ENCODE data around the gene SALL4. TPM values are rescaled to one million over a fixed set of nuclear protein-coding genes. Genes with fewer than 3 reads are reported as not detected.

SALL4 gene
- total and polyA plus RNA-seq, 4 donors: 0.16 to 3.6 (median 1.4) TPM

DNA sequence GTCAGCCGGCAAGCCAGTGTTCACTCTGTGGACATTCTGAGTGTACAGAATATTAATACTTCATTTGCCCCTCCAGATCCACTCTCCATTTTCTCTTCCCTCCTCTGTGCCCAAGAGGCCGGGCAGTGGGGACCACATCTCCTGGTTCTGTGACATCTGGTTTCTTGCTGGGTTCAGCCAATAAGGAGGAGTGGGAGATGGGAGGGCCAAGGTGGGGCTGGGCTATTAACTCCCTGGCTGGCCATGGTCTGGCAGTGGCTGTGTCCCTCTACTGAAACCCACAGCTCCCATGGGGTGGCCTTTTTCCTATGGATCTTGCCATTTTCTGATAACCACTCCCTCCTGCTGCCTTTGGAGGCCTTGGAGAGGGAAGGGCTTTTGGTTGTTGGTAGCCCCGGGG lies 30.0 kb upstream of the SALL4 start (continued):
- TF ChIP-seq, protein P1, sequence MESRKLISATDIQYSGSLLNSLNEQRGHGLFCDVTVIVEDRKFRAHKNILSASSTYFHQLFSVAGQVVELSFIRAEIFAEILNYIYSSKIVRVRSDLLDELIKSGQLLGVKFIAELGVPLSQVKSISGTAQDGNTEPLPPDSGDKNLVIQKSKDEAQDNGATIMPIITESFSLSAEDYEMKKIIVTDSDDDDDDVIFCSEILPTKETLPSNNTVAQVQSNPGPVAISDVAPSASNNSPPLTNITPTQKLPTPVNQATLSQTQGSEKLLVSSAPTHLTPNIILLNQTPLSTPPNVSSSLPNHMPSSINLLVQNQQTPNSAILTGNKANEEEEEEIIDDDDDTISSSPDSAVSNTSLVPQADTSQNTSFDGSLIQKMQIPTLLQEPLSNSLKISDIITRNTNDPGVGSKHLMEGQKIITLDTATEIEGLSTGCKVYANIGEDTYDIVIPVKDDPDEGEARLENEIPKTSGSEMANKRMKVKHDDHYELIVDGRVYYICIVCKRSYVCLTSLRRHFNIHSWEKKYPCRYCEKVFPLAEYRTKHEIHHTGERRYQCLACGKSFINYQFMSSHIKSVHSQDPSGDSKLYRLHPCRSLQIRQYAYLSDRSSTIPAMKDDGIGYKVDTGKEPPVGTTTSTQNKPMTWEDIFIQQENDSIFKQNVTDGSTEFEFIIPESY (IDR thresholded peaks at IDR 0.05): no peak
- TF ChIP-seq, protein P2, sequence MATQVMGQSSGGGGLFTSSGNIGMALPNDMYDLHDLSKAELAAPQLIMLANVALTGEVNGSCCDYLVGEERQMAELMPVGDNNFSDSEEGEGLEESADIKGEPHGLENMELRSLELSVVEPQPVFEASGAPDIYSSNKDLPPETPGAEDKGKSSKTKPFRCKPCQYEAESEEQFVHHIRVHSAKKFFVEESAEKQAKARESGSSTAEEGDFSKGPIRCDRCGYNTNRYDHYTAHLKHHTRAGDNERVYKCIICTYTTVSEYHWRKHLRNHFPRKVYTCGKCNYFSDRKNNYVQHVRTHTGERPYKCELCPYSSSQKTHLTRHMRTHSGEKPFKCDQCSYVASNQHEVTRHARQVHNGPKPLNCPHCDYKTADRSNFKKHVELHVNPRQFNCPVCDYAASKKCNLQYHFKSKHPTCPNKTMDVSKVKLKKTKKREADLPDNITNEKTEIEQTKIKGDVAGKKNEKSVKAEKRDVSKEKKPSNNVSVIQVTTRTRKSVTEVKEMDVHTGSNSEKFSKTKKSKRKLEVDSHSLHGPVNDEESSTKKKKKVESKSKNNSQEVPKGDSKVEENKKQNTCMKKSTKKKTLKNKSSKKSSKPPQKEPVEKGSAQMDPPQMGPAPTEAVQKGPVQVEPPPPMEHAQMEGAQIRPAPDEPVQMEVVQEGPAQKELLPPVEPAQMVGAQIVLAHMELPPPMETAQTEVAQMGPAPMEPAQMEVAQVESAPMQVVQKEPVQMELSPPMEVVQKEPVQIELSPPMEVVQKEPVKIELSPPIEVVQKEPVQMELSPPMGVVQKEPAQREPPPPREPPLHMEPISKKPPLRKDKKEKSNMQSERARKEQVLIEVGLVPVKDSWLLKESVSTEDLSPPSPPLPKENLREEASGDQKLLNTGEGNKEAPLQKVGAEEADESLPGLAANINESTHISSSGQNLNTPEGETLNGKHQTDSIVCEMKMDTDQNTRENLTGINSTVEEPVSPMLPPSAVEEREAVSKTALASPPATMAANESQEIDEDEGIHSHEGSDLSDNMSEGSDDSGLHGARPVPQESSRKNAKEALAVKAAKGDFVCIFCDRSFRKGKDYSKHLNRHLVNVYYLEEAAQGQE (IDR thresholded peaks at IDR 0.05): no peak
- no peak for TF ChIP-seq RXRA (IDR thresholded peaks at IDR 0.05)
- TF ChIP-seq EGR1 (IDR thresholded peaks at IDR 0.05; ENCODE audit: low read depth in 2 of 2): no peak
- TF ChIP-seq, protein P3, sequence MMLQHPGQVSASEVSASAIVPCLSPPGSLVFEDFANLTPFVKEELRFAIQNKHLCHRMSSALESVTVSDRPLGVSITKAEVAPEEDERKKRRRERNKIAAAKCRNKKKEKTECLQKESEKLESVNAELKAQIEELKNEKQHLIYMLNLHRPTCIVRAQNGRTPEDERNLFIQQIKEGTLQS (IDR thresholded peaks at IDR 0.05): no peak

DNA sequence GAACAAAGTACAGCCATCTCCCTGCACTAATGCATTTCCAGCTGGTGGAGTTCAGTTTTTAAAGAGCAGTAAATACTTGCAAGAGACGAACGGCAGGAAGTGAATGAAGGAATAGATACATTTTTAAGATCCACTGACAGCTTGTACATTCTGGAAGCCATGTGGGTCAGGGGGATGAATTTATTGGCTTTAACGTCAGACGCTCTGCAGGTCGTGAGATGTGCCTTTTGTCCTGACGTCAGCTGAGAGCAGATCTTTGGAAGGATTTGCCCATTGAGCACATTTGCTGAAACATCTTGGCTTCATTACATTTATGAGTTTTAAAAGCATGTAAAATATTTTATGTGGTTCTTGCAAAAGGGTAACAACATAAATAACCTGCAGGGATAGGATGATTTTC lies 29.5 kb upstream of the SALL4 start:
- DNase-seq (ENCODE audit: low spot score): no peak
- TF ChIP-seq SP1 (IDR thresholded peaks at IDR 0.05): no peak
- no peak for TF ChIP-seq TAF1 (conservative IDR thresholded peaks at IDR 0.05)
- TF ChIP-seq, protein P4, sequence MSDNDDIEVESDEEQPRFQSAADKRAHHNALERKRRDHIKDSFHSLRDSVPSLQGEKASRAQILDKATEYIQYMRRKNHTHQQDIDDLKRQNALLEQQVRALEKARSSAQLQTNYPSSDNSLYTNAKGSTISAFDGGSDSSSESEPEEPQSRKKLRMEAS (IDR thresholded peaks at IDR 0.05): no peak
- no peak for TF ChIP-seq YY1 (IDR thresholded peaks at IDR 0.05)
- no peak for TF ChIP-seq NR2F2 (IDR thresholded peaks at IDR 0.05)
- no peak for TF ChIP-seq GABPA (IDR thresholded peaks at IDR 0.05 in 1 of 2, conservative IDR thresholded peaks at IDR 0.05 in 1 of 2)
- Histone ChIP-seq H3K4me3 (ENCODE audit: low read depth in 1 of 3, low read length in 3 of 3) (no peak overlapping the region), H3K27ac (ENCODE audit: low read depth in 1 of 2, low read length in 2 of 2) (no peak overlapping the region), H3K9me3 (ENCODE audit: control insufficient read depth in 4 of 4, low read length in 3 of 4) (no peaks in the 10 kb centered on the region), H3K36me3 (ENCODE audit: control insufficient read depth in 4 of 4, insufficient read depth in 3 of 4, low read depth in 1 of 4, low read length in 3 of 4) (no peaks in the 10 kb centered on the region), H3K9ac (ENCODE audit: low read depth in 1 of 2, low read length in 2 of 2) (no peak overlapping the region), H3K4me1 (ENCODE audit: control insufficient read depth in 4 of 4, insufficient read depth in 4 of 4, low read length in 3 of 4) (no peaks in the 10 kb centered on the region), H3K27me3 (ENCODE audit: control insufficient read depth in 4 of 4, insufficient read depth in 4 of 4, low read length in 3 of 4) (no peaks in the 10 kb centered on the region)
- 76% methylated on average over 6 of the region's 6 CpGs for WGBS

DNA sequence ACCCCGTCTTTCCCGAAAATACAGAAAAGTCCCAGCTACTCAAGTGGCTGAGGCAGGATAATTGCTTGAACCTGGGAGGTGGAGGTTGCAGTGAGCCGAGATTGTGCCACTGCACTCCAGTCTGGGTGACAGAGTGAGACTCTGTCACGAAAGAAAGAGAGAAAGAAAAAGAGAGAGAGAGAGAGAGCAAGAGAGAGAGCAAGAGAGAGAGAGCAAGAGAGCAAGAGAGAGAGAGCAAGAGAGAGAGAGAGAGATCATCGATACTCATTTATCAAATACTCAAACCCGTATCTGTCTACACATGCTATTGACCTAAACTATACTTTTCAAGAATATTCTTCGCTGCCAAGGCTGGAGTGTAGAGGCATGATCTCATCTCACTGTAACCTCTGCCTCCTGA lies 28.2 kb upstream of the SALL4 start:
- Histone ChIP-seq H3K4me1 (ENCODE audit: control insufficient read depth in 4 of 4, insufficient read depth in 4 of 4, low read length in 3 of 4) (no peaks in the 10 kb centered on the region), H3K9ac (ENCODE audit: low read depth in 1 of 2, low read length in 2 of 2) (no peak overlapping the region), H3K36me3 (ENCODE audit: control insufficient read depth in 4 of 4, insufficient read depth in 3 of 4, low read depth in 1 of 4, low read length in 3 of 4) (no peaks in the 10 kb centered on the region), H3K27ac (ENCODE audit: low read depth in 1 of 2, low read length in 2 of 2) (no peak overlapping the region), H3K27me3 (ENCODE audit: control insufficient read depth in 4 of 4, insufficient read depth in 4 of 4, low read length in 3 of 4) (no peaks in the 10 kb centered on the region), H3K4me3 (ENCODE audit: low read depth in 1 of 3, low read length in 3 of 3) (no peak overlapping the region), H3K9me3 (ENCODE audit: control insufficient read depth in 4 of 4, low read length in 3 of 4) (no peaks in the 10 kb centered on the region)
- no peak for TF ChIP-seq SP1 (IDR thresholded peaks at IDR 0.05)
- TF ChIP-seq EGR1 (IDR thresholded peaks at IDR 0.05; ENCODE audit: low read depth in 2 of 2): no peak
- TF ChIP-seq YY1 (IDR thresholded peaks at IDR 0.05): no peak
- TF ChIP-seq, protein P3 (IDR thresholded peaks at IDR 0.05): no peak
- TF ChIP-seq, protein P1 (IDR thresholded peaks at IDR 0.05): no peak
- TF ChIP-seq HNF4A (conservative IDR thresholded peaks at IDR 0.05): no peak
- no peak for TF ChIP-seq HNF4G (IDR thresholded peaks at IDR 0.05)
- no peak for TF ChIP-seq RAD21 (IDR thresholded peaks at IDR 0.05)
- TF ChIP-seq JUND (IDR thresholded peaks at IDR 0.05): no peak
- no peak for TF ChIP-seq GABPA (IDR thresholded peaks at IDR 0.05 in 1 of 2, conservative IDR thresholded peaks at IDR 0.05 in 1 of 2)
- no peak for TF ChIP-seq FOXA2 (IDR thresholded peaks at IDR 0.05)
- TF ChIP-seq NR2F2 (IDR thresholded peaks at IDR 0.05): no peak
- TF ChIP-seq, protein P4 (IDR thresholded peaks at IDR 0.05): no peak
- TF ChIP-seq TAF1 (conservative IDR thresholded peaks at IDR 0.05): no peak
- TF ChIP-seq, protein P2 (IDR thresholded peaks at IDR 0.05): no peak
- TF ChIP-seq FOXA1 (IDR thresholded peaks at IDR 0.05): no peak
- no peak for TF ChIP-seq RXRA (IDR thresholded peaks at IDR 0.05)
- 92% methylated on average over 7 of the region's 7 CpGs for WGBS
- DNase-seq (ENCODE audit: low spot score): no peak
